T-helper 1 cell treated with Interleukin-12 subunit alpha and Interleukin-12 subunit beta and Interleukin-4 antibody, amounts not matched to agents 30 μg/mL and 1 μg/mL, for 36 hours (primary cell): ENCODE results near the gene MAD1L1.

Experiments used
- H3K27ac Mint-ChIP-seq: one replicate; pipeline ENCODE4 v1.8.0; 2021; ENCODE audit warnings: mild to moderate bottlenecking, mixed read lengths
- H3K27me3 Mint-ChIP-seq: one replicate; pipeline ENCODE4 v1.8.0; 2021; ENCODE audit warnings: low read depth, mixed read lengths
- H3K36me3 Mint-ChIP-seq: one replicate; pipeline ENCODE4 v1.8.0; 2021; ENCODE audit warnings: low read depth, mixed read lengths
- H3K4me1 Mint-ChIP-seq: one replicate; pipeline ENCODE4 v1.8.0; 2021; ENCODE audit warnings: low read depth, mixed read lengths
- H3K4me3 Mint-ChIP-seq: one replicate; pipeline ENCODE4 v1.8.0; 2021; ENCODE audit warnings: mild to moderate bottlenecking, moderate library complexity, mixed read lengths
- H3K9me3 Mint-ChIP-seq: one replicate; pipeline ENCODE4 v1.8.0; 2021; ENCODE audit warnings: mixed read lengths

The MAD1L1 gene

DNA sequence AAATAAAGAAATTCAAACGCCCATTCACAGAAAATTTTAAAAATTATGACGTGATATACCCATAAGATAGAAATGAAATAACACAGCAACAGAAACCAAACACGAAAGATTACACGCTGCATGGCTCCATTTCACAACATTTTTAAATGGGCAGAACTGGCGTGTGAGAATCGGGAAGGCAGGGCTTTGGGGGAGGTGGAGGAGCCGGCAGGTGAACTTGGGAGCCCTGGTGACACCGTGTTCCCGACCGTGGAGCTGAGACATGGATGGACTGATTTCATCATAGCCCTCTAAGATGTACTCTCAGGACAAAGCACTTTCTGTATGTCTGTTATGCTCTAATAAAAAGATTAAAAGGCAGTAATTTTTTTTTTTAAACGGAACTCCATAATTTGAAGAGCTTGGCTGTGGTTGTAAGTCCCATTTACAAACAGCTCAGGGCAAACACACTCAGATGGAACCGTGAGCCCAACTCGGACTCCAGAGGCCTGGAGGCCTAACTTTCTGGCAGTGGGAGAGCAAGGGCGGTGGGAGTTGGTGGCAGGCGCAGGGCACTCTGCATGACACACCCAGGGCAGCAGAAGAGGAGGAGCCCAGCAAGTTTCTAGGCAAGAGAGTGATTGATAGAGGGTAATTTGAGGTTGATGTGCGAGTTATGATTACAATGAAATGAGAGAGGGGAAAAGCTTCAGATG is 203.4 kb downstream of the MAD1L1 start:
- H3K4me3 Mint-ChIP-seq: no peak overlapping the region
- no peaks in the 10 kb centered on the region for H3K27me3 Mint-ChIP-seq

GRCh38 chr7:2028733-2029132 is 204.0 kb downstream of the MAD1L1 start:
- Mint-ChIP-seq H3K9me3 (peaks cover 52% of the 10 kb centered on the region), H3K27me3 (no peaks in the 10 kb centered on the region), H3K4me3 (no peak overlapping the region), H3K27ac (no peak overlapping the region), H3K4me1 (peaks cover 11% of the 10 kb centered on the region), H3K36me3 (peaks cover 32% of the 10 kb centered on the region)

More for the DNA sequence above, 203.4 kb downstream of the MAD1L1 start:
- H3K4me1 Mint-ChIP-seq: peaks cover 11% of the 10 kb centered on the region
- no peak overlapping the region for H3K27ac Mint-ChIP-seq
- H3K9me3 Mint-ChIP-seq: peaks cover 47% of the 10 kb centered on the region
- peaks cover 29% of the 10 kb centered on the region for H3K36me3 Mint-ChIP-seq

- H3K9me3 Mint-ChIP-seq: peaks cover 52% of the 10 kb centered on the region
- peaks cover 2% of the 10 kb centered on the region for H3K4me1 Mint-ChIP-seq
- no peak overlapping the region for H3K4me3 Mint-ChIP-seq
- H3K36me3 Mint-ChIP-seq: peaks cover 27% of the 10 kb centered on the region
- peaks cover 3% of the 10 kb centered on the region for H3K27me3 Mint-ChIP-seq
- H3K27ac Mint-ChIP-seq: no peak overlapping the region
Observed at GRCh38 chr7:2025188-2025587, 207.6 kb downstream of the MAD1L1 start.

DNA sequence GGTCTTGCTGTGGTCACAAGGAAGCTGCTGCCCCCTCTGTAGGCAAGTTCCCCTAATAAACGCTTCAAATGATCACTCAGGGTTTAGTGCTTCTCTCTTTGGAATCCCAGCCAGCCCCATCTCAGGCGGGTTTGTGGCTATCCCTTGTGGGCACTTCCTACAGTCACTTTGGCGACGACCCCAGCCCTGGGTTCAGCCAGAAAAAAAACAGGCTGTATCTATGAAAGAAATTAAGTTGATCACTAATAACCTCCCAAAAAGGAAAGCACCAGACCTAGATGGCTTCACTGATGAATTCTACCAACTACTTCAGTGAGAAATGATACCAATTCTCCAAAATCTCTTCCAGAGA is 208.2 kb downstream of the MAD1L1 start:
- peaks cover 7% of the 10 kb centered on the region for H3K4me1 Mint-ChIP-seq
- no peak overlapping the region for H3K27ac Mint-ChIP-seq
- peaks cover 3% of the 10 kb centered on the region for H3K27me3 Mint-ChIP-seq
- peaks cover 49% of the 10 kb centered on the region for H3K9me3 Mint-ChIP-seq
- no peak overlapping the region for H3K4me3 Mint-ChIP-seq
- peaks cover 26% of the 10 kb centered on the region for H3K36me3 Mint-ChIP-seq

DNA sequence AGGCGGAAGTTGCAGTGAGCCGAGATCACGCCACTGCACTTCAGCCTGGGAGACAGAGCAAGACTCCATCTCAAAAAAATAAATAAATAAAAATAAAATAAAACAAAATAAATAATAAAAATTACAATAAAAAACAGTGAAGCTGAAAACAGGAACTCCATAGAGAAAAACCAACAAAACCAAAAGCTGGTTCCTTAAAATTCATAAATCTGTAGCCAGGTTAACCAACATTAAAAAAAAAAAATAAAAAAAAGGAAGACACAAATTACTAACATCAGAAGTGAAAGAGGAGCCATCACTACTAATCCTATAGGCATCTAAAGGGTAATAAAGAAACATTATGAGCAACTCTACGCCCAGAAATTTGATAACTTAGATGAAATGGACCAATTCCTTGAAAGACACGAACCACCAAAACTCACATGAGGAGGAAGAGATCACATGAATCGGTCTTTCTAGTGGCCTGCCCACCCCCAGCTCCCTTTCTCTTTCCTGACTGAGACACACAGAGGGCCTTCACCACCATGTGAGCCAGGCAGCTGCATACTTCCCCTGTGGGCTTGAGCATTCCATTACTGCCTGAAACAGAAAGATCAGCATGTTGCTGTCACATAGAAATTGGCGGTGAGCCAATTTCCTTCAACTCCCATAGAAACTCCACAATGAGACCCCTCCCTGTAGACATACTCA is 208.7 kb downstream of the MAD1L1 start:
- H3K36me3 Mint-ChIP-seq: peaks cover 21% of the 10 kb centered on the region
- H3K4me3 Mint-ChIP-seq: no peak overlapping the region
- H3K27me3 Mint-ChIP-seq: peaks cover 3% of the 10 kb centered on the region
- peaks cover 7% of the 10 kb centered on the region for H3K4me1 Mint-ChIP-seq
- no peak overlapping the region for H3K27ac Mint-ChIP-seq
- peaks cover 44% of the 10 kb centered on the region for H3K9me3 Mint-ChIP-seq

- Mint-ChIP-seq H3K36me3 (peaks cover 18% of the 10 kb centered on the region), H3K4me1 (peaks cover 7% of the 10 kb centered on the region), H3K27me3 (peaks cover 3% of the 10 kb centered on the region)
Observed at GRCh38 chr7:2022737-2023250, 210.0 kb downstream of the MAD1L1 start.

DNA sequence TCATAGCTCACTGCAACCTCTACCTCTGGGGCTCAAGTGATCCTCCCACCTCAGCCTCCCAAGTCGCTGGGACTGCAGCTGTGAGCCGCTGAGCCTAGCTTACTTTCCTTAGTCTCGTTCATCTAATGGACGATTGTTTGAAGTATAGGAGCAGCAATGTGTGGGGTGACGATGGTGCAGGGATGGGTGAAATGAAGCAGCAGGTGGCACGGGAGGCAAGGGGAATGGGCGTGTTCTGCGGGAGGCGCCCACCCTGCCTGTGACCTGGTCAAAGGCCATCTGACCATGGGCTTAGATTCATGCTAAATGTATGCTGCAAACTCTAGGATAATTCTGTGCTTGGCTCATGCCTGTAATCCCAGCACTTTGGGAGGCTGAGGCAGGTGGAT is 210.7 kb downstream of the MAD1L1 start:
- H3K9me3 Mint-ChIP-seq: peaks cover 28% of the 10 kb centered on the region
- peaks cover 7% of the 10 kb centered on the region for H3K4me1 Mint-ChIP-seq
- peaks cover 3% of the 10 kb centered on the region for H3K27me3 Mint-ChIP-seq
- no peak overlapping the region for H3K27ac Mint-ChIP-seq
- H3K4me3 Mint-ChIP-seq: no peak overlapping the region
- peaks cover 15% of the 10 kb centered on the region for H3K36me3 Mint-ChIP-seq

More at GRCh38 chr7:2022737-2023250, 210.0 kb downstream of the MAD1L1 start:
- Mint-ChIP-seq H3K4me3 (no peak overlapping the region), H3K9me3 (peaks cover 35% of the 10 kb centered on the region), H3K27ac (no peak overlapping the region)

DNA sequence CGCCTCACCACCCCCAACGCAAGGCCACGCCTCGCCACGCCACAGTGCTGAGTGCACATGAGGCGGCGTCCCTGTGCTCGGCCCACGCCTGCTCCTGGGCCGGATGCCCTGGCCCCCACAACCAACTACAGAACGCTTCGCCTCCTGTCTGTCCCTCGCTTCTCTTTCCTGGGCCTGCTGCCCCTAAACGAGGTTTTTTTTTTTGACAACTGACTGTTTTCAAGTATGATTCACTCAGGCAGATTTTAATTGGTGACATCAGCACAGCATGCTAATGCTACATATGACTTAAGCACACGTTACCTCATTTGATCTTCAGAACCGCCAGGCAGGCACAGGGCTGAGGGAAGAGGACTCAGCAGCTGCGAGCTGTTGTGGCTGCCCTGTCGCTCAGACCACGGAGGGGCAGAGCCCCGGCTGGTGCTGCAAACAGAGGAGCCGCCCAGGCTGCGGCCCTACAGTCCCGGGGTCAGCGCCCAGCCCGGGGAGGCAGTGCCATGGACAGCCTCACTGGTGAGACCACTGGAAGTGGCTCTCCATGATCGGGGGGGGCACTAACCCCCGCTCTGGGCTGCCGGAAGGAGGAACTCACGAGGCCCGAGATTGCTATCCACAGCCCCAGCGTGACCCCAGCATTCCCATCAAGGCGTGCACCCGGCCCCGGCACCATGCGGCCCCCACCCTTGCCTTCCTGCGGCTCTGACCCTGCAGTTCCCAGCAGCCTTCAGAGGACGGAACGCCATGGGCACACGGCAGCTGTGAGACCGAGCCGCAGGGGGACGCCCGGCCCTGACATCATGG is 212.8 kb downstream of the MAD1L1 start:
- H3K4me3 Mint-ChIP-seq: no peak overlapping the region
- peaks cover 11% of the 10 kb centered on the region for H3K9me3 Mint-ChIP-seq
- peaks cover 3% of the 10 kb centered on the region for H3K27me3 Mint-ChIP-seq
- H3K36me3 Mint-ChIP-seq: peaks cover 11% of the 10 kb centered on the region
- peak overlapping the region; percentile 76 for H3K27ac Mint-ChIP-seq
- H3K4me1 Mint-ChIP-seq: peaks cover 7% of the 10 kb centered on the region

DNA sequence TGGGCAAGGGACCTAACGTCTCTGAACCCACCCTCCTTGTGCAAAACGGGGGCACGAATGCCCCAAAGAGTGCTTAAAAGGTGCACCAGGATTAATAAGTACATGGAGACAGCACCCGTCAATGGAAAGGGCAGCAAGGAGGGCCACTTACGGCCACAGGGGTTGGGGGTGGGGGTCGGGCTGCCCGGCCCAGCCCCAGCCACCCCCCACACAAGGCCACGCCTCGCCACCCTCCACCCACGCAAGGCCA is 213.4 kb downstream of the MAD1L1 start:
- no peak overlapping the region for H3K4me3 Mint-ChIP-seq
- H3K36me3 Mint-ChIP-seq: peaks cover 6% of the 10 kb centered on the region
- no peak overlapping the region for H3K27ac Mint-ChIP-seq
- H3K27me3 Mint-ChIP-seq: peaks cover 3% of the 10 kb centered on the region
- peaks cover 7% of the 10 kb centered on the region for H3K4me1 Mint-ChIP-seq
- peaks cover 5% of the 10 kb centered on the region for H3K9me3 Mint-ChIP-seq

DNA sequence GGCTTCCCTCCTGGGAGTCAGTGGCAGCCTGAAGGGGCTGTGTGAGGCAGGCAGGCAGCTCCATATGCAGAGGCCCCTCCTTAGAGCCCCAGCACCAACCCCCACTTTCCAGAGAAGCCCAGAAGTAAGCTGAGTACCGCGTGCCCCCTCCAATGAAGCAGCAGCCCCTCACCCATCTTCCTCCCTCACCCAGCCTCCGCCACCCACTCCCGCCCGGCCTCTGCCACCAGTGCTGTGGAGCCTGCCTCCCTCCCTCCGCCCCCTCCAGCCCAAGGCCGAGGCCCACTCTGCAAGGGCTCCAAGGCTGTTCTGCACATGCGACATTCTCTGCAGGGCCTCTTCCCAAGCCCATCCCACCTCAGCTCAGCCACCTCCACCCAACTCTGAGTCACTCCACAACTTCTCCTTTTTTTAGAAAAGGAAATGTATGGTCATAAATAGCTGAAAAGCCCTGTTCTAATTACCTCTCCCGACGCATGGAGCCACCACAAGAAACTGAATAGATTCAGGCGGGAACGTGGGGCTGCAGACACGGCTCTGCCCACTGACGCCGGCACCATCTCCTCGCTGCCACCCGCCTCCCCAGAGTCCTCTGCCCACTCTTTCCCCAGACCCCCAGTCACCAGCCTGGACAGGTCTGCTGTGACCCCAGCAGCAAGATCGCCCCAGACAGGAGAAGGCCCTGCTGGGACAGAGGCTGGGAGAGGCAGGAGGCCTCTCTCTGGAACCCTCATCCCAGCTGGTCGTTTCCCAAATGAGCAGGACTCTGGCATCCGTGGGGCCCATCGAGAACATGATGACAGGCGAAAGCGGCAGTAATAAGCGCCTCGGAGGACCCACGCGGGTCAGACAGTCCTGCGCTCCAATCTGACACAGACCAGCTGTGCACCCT is 213.9 kb downstream of the MAD1L1 start:
- Mint-ChIP-seq H3K36me3 (peaks cover 3% of the 10 kb centered on the region), H3K27me3 (peaks cover 3% of the 10 kb centered on the region), H3K9me3 (no peaks in the 10 kb centered on the region), H3K4me1 (peaks cover 7% of the 10 kb centered on the region), H3K27ac (no peak overlapping the region), H3K4me3 (no peak overlapping the region)

- Mint-ChIP-seq H3K27ac (no peak overlapping the region), H3K36me3 (peaks cover 1% of the 10 kb centered on the region), H3K27me3 (peaks cover 3% of the 10 kb centered on the region), H3K9me3 (no peaks in the 10 kb centered on the region), H3K4me1 (peaks cover 7% of the 10 kb centered on the region), H3K4me3 (no peak overlapping the region)
Observed at GRCh38 chr7:2017914-2018568, 214.7 kb downstream of the MAD1L1 start.

DNA sequence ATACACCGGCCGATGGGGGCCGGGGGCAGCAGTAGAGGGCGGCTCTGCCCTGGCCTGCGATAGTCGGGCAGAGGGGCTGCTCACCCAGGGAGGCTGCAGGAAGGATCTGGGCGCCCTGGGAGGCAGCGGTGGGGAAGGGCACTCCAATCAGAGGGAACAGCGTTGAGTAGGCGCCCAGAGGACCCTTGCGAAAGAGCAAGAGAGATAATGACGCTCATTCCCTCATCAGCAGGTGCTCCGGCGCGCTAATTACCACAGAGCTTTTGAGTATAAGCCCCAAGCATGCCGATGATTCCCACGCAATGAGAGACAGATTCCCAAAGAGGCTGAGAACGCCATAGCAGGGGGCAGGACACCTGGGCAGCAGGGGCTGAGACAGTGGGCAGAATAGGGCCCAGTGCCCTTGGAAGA is 215.3 kb downstream of the MAD1L1 start:
- Mint-ChIP-seq H3K4me3 (no peak overlapping the region), H3K27ac (no peak overlapping the region), H3K27me3 (no peaks in the 10 kb centered on the region), H3K4me1 (peaks cover 7% of the 10 kb centered on the region), H3K36me3 (peaks cover 1% of the 10 kb centered on the region), H3K9me3 (no peaks in the 10 kb centered on the region)

DNA sequence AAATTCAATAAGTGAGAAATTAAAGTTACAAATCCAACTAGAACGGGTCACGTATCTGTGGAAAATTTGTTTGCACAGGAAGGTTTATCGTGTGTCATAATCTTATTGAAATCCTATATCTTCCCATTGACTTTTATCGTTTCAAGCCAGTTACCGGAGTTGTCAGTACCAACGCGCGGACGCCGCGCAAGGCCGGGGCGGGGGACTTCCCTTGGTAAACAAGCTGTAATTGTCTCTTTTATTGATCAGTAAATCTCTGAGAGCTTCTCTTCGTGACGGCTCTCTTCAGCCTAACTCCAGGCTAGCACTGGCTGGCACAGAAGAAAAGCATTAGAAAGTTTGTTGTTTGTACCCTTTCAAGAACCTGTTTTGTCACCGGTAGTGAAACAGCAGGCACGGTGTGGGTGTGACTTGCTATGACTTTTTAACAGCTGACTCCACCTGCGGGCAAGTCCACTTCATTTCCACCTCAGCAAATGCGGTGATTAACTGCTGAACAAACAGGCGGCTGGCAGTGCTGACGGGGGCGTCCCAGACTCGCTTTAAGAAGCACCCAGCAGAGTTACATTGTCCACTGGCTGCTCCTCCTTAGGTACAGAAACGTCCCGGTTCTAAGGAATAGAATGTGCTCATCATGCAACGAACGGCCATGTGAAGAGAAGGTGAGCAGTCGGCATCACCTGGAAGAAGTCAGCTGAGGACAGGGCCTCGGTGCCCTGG is 215.8 kb downstream of the MAD1L1 start:
- peaks cover 7% of the 10 kb centered on the region for H3K4me1 Mint-ChIP-seq
- H3K27ac Mint-ChIP-seq: no peak overlapping the region
- H3K27me3 Mint-ChIP-seq: no peaks in the 10 kb centered on the region
- H3K4me3 Mint-ChIP-seq: no peak overlapping the region
- peaks cover 1% of the 10 kb centered on the region for H3K36me3 Mint-ChIP-seq
- no peaks in the 10 kb centered on the region for H3K9me3 Mint-ChIP-seq
